Suprapubic skin (tissue), 4 donors: ENCODE results near the gene ZW10. TPM values are rescaled to one million over a fixed set of nuclear protein-coding genes. Genes with fewer than 3 reads are reported as not detected.
"Not testable (repeated sequence)": the region's sequence is repeated elsewhere in the genome, so short reads cannot be mapped to it uniquely, and the experiment has no call there.

ENCODE experiments used
- DNase-seq, 2 donors: peaks; one replicate each; pipeline ENCODE4 v3.0.0-alpha.2; 2019; ENCODE audit warnings: low spot score in 2 of 2
- H3K27ac ChIP-seq: fragments of 200-600 bp; sonication (generic); one replicate; pipeline ENCODE4 v1.5.1; 2019
- H3K27me3 ChIP-seq: fragments of 200-600 bp; sonication (generic); one replicate; pipeline ENCODE4 v1.5.1; 2019
- H3K36me3 ChIP-seq: fragments of 200-600 bp; sonication (generic); one replicate; pipeline ENCODE4 v1.5.1; 2019
- H3K4me1 ChIP-seq: fragments of 200-600 bp; sonication (generic); one replicate; pipeline ENCODE4 v1.5.1; 2019
- H3K4me3 ChIP-seq: fragments of 200-600 bp; sonication (generic); one replicate; pipeline ENCODE4 v1.5.1; 2019; ENCODE audit warnings: mild to moderate bottlenecking
- H3K9me3 ChIP-seq: fragments of 200-600 bp; sonication (generic); one replicate; pipeline ENCODE4 v1.5.1; 2019
- CTCF ChIP-seq, 2 donors: fragments of 200-600 bp in 1 of 2; fragments of 450-650 bp in 1 of 2; sonication (generic) in 1 of 2; IDR thresholded peaks; one replicate each; pipeline ENCODE4 v1.5.1; 2016 to 2019; ENCODE audit warnings: antibody characterized with exemption in 2 of 2, mild to moderate bottlenecking in 1 of 2, moderate library complexity in 1 of 2
- EP300 ChIP-seq: sonication (generic); formaldehyde crosslinking; IDR thresholded peaks from one replicate; pipeline ENCODE4 v1.6.1; 2017; ENCODE audit warnings: antibody characterized with exemption
- POLR2A ChIP-seq, 2 donors: fragments of 450-650 bp; IDR thresholded peaks; one replicate each; pipeline ENCODE4 v1.6.1; 2017; ENCODE audit warnings: antibody characterized with exemption in 2 of 2, mild to moderate bottlenecking in 2 of 2, moderate library complexity in 2 of 2
- POLR2AphosphoS5 ChIP-seq, 3 donors: sonication (generic); formaldehyde crosslinking; IDR thresholded peaks; one replicate each; pipeline ENCODE4 v1.6.1; 2017; ENCODE audit warnings: antibody characterized with exemption in 3 of 3
- WGBS: methylation state at CpG from one replicate; pipeline ENCODE4 v1.1.5; 2018; 5-methylcytosine and 5-hydroxymethylcytosine counted together
- total RNA-seq, 4 donors: library from RNA; depleted of rRNA; stranded (reverse); fragments of >200 nt; gene quantifications; one replicate each; pipeline ENCODE4 v1.1.0, GENCODE V29; 2016

Gene ZW10
- total RNA-seq, 4 donors from 2014 or later, result 15.0 to 22.7 (median 20.8) TPM

- no peaks in the 10 kb centered on the region for H3K9me3 ChIP-seq
- 0% methylated on average over 10 of the region's 10 CpGs for WGBS
- TF ChIP-seq EP300 (no peak), POLR2AphosphoS5 (IDR thresholded peaks at IDR 0.05) (no peak), CTCF (IDR thresholded peaks at IDR 0.05) (no peak), POLR2A (IDR thresholded peaks at IDR 0.05) (no peak)
- peak overlapping the region; percentile 79 for H3K27ac ChIP-seq
- H3K27me3 ChIP-seq, result no peaks in the 10 kb centered on the region
- peaks cover 24% of the 10 kb centered on the region for H3K4me1 ChIP-seq
- peak overlapping the region; percentile 88 for H3K4me3 ChIP-seq
- DNase-seq, result no peak
- peaks cover 6% of the 10 kb centered on the region for H3K36me3 ChIP-seq
These were observed 438 bp downstream of the ZW10 start for GRCh38 chr11:113773092-113773415.

GRCh38 chr11:113771964-113772363, 1.5 kb downstream of the ZW10 start:
- no peak for DNase-seq
- no peaks in the 10 kb centered on the region for H3K9me3 ChIP-seq
- 96% methylated on average over 3 of the region's 3 CpGs for WGBS
- TF ChIP-seq POLR2A (IDR thresholded peaks at IDR 0.05) (no peak), EP300 (no peak), POLR2AphosphoS5 (IDR thresholded peaks at IDR 0.05) (no peak), CTCF (IDR thresholded peaks at IDR 0.05) (no peak)
- H3K4me3 ChIP-seq, result peak overlapping the region; percentile 88
- no peak overlapping the region for H3K27ac ChIP-seq
- H3K4me1 ChIP-seq, result peaks cover 17% of the 10 kb centered on the region
- H3K36me3 ChIP-seq, result peaks cover 6% of the 10 kb centered on the region
- no peaks in the 10 kb centered on the region for H3K27me3 ChIP-seq

GRCh38 chr11:113764527-113765219, 8.8 kb downstream of the ZW10 start:
- Histone ChIP-seq H3K4me3 (no peak overlapping the region), H3K9me3 (no peaks in the 10 kb centered on the region), H3K4me1 (no peaks in the 10 kb centered on the region), H3K27ac (no peak overlapping the region), H3K36me3 (peaks cover 31% of the 10 kb centered on the region), H3K27me3 (no peaks in the 10 kb centered on the region)
- no peak for DNase-seq
- 81% methylated on average over 2 of the region's 2 CpGs for WGBS
- no peak for TF ChIP-seq EP300
- no peak for TF ChIP-seq POLR2A (IDR thresholded peaks at IDR 0.05)
- TF ChIP-seq CTCF (IDR thresholded peaks at IDR 0.05), result no peak
- no peak for TF ChIP-seq POLR2AphosphoS5 (IDR thresholded peaks at IDR 0.05)

GRCh38 chr11:113763040-113763439, 10.5 kb downstream of the ZW10 start:
- H3K36me3 ChIP-seq, result peaks cover 42% of the 10 kb centered on the region

GRCh38 chr11:113760241-113760640, 13.3 kb downstream of the ZW10 start:
- Histone ChIP-seq H3K4me1 (no peaks in the 10 kb centered on the region), H3K27me3 (no peaks in the 10 kb centered on the region), H3K27ac (no peak overlapping the region), H3K9me3 (no peaks in the 10 kb centered on the region), H3K36me3 (peaks cover 59% of the 10 kb centered on the region), H3K4me3 (no peak overlapping the region)
- no peak for DNase-seq
- WGBS, result 92% methylated on average over 3 of the region's 3 CpGs
- no peak for TF ChIP-seq EP300
- TF ChIP-seq POLR2AphosphoS5 (IDR thresholded peaks at IDR 0.05), result no peak
- no peak for TF ChIP-seq CTCF (IDR thresholded peaks at IDR 0.05)
- no peak for TF ChIP-seq POLR2A (IDR thresholded peaks at IDR 0.05)

More at GRCh38 chr11:113763040-113763439, 10.5 kb downstream of the ZW10 start:
- WGBS, result 98% methylated on average over 2 of the region's 2 CpGs
- not testable (repeated sequence) for DNase-seq, H3K27ac ChIP-seq, H3K4me1 ChIP-seq, H3K27me3 ChIP-seq, H3K4me3 ChIP-seq, H3K9me3 ChIP-seq

GRCh38 chr11:113752932-113753331, 20.6 kb downstream of the ZW10 start:
- TF ChIP-seq EP300, result no peak
- TF ChIP-seq POLR2A (IDR thresholded peaks at IDR 0.05), result no peak
- no peak for TF ChIP-seq POLR2AphosphoS5 (IDR thresholded peaks at IDR 0.05)
- TF ChIP-seq CTCF (IDR thresholded peaks at IDR 0.05), result no peak
- no peak for DNase-seq
- Histone ChIP-seq H3K4me1 (no peaks in the 10 kb centered on the region), H3K27ac (no peak overlapping the region), H3K27me3 (no peaks in the 10 kb centered on the region), H3K9me3 (no peaks in the 10 kb centered on the region), H3K36me3 (peaks cover 55% of the 10 kb centered on the region), H3K4me3 (no peak overlapping the region)
- WGBS, result 100% methylated on average over 3 of the region's 3 CpGs
